Right lobe of liver (tissue), 6 donors: ENCODE data around the gene ZMYND8. TPM values are rescaled to one million over a fixed set of nuclear protein-coding genes. Genes with fewer than 3 reads are reported as not detected.
"Not testable (repeated sequence)": the region's sequence is repeated elsewhere in the genome, so short reads cannot be mapped to it uniquely, and the experiment has no call there.

Experiments used
- ATAC-seq, 4 donors: fragments of 200-7000 bp; cut with Tn5 transposase; one replicate each; pipeline ENCODE4 v1.9.1; 2020; ENCODE audit warnings: mild to moderate bottlenecking in 4 of 4, moderate library complexity in 4 of 4
- DNase-seq, 3 donors: peaks; one replicate each; pipeline ENCODE4 v3.0.0-alpha.2; 2020
- H3K27ac ChIP-seq, 3 donors: fragments of 200-600 bp; one replicate each; pipeline ENCODE4 v1.8.0; 2022
- H3K27me3 ChIP-seq, 2 donors: fragments of 200-600 bp; one replicate each; pipeline ENCODE4 v1.8.0; 2022
- H3K36me3 ChIP-seq, 4 donors: fragments of 200-600 bp; sonication (generic) in 1 of 4; one replicate each; pipeline versions ENCODE4 v1.5.1 to v1.8.0; 2017 to 2022; ENCODE audit warnings: control low read depth in 1 of 4
- H3K4me1 ChIP-seq, 4 donors: fragments of 200-600 bp; sonication (generic) in 1 of 4; one replicate each; pipeline versions ENCODE4 v1.5.1 to v1.8.0; 2017 to 2022; ENCODE audit warnings: control low read depth in 1 of 4
- H3K4me3 ChIP-seq, 3 donors: fragments of 200-600 bp; one replicate each; pipeline ENCODE4 v1.8.0; 2022
- H3K9me3 ChIP-seq, 4 donors: fragments of 200-600 bp; sonication (generic) in 1 of 4; one replicate each; pipeline versions ENCODE4 v1.5.1 to v1.8.0; 2017 to 2022; ENCODE audit warnings: control low read depth in 1 of 4
- CTCF ChIP-seq, 4 donors: fragments of 200-600 bp in 3 of 4; fragments of 450-650 bp in 1 of 4; IDR thresholded peaks; one replicate each; pipeline versions ENCODE4 v1.5.1 to v1.8.0; 2016 to 2022; ENCODE audit warnings: antibody characterized with exemption in 4 of 4, mild to moderate bottlenecking in 2 of 4
- POLR2A ChIP-seq: fragments of 450-650 bp; IDR thresholded peaks from one replicate; pipeline ENCODE4 v1.6.1; 2017; ENCODE audit warnings: antibody characterized with exemption, mild to moderate bottlenecking
- WGBS: methylation state at CpG from one replicate; pipeline ENCODE4 v1.1.6; 2018; ENCODE audit warnings: low coverage, low lambda C conversion rate; ENCODE audit not compliant: insufficient coverage; ENCODE audit errors: missing lambda C conversion rate; 5-methylcytosine and 5-hydroxymethylcytosine counted together
- intact Hi-C, 2 donors: fragments of 100-400 bp; cut with DNase I; formaldehyde crosslinking; loops; one replicate each; pipeline versions ENCODE4 v1.11.2 to v1.14.1; 2022
- total RNA-seq, 6 experiments: library from RNA; depleted of rRNA in 2 of 6; stranded (reverse); fragments of >200 nt in 2 of 6; fragmentation: NEBNext Ultra II Directional in 3 of 6; extraction: Animal tissue kit (Norgen Biotek cat#: 25700) in 3 of 6; gene quantifications; one replicate each; pipeline versions ENCODE4 v1.1.0 to v1.2.4, GENCODE V29; 2016 to 2023
- donor health status: DM: no; HTN: yes; CAD: no.
- donor health status: DM: no; HTN: no; CAD: no.
- donor health status: DM: no; HTN: no; CAD: no.
- donor health status: DM: no; HTN: yes; CAD: no.
- donor health status: DM: no; HTN: yes; CAD: no.

Gene ZMYND8
- total RNA-seq, 6 experiments from 2014 or later = 7.8 to 25.7 (median 13.8) TPM

GRCh38 chr20:47379433-47380150 lies 23.1 kb upstream of the ZMYND8 start:
- H3K9me3 ChIP-seq = no peaks in the 10 kb centered on the region
- H3K4me3 ChIP-seq = no peak overlapping the region
- no peaks in the 10 kb centered on the region for H3K36me3 ChIP-seq
- TF ChIP-seq POLR2A = no peak
- no peak for TF ChIP-seq CTCF (IDR thresholded peaks at IDR 0.05)
- no peak for ATAC-seq
- H3K27me3 ChIP-seq = no peaks in the 10 kb centered on the region
- no peak for DNase-seq
- no peak overlapping the region for H3K27ac ChIP-seq
- 91% methylated on average over 12 of the region's 15 CpGs for WGBS
- intact Hi-C loops = loop anchor here (5.0 to 10.0 kb wide), 4 partner anchors 102 to 245 kb away; no protein-coding TSS in a partner anchor
- peaks cover 0 to 3% (median 0%) of the 10 kb centered on the region in 4 donors for H3K4me1 ChIP-seq

GRCh38 chr20:47377122-47377722 lies 20.7 kb upstream of the ZMYND8 start:
- 51% methylated on average over 4 of the region's 4 CpGs for WGBS
- Histone ChIP-seq H3K9me3 (no peaks in the 10 kb centered on the region), H3K27me3 (no peaks in the 10 kb centered on the region), H3K4me1 (no peaks in the 10 kb centered on the region), H3K4me3 (no peak overlapping the region), H3K36me3 (no peaks in the 10 kb centered on the region), H3K27ac (no peak overlapping the region)
- ATAC-seq (no peak), DNase-seq (no peak)
- TF ChIP-seq CTCF (IDR thresholded peaks at IDR 0.05) = no peak
- TF ChIP-seq POLR2A = no peak
- intact Hi-C loops = no loop called here

- H3K36me3 ChIP-seq, DNase-seq, H3K9me3 ChIP-seq, H3K4me1 ChIP-seq, H3K27ac ChIP-seq, H3K4me3 ChIP-seq, intact Hi-C loops, H3K27me3 ChIP-seq, ATAC-seq: not testable (repeated sequence)
- WGBS = 90% methylated on average over 2 of the region's 7 CpGs
These were observed 19.7 kb upstream of the ZMYND8 start for GRCh38 chr20:47376096-47376643.

GRCh38 chr20:47374121-47374520 lies 17.6 kb upstream of the ZMYND8 start:
- ATAC-seq, H3K9me3 ChIP-seq, H3K36me3 ChIP-seq, intact Hi-C loops, H3K4me3 ChIP-seq, H3K27me3 ChIP-seq, H3K27ac ChIP-seq, H3K4me1 ChIP-seq: not testable (repeated sequence)
- DNase-seq = peak in 1 of 3 donors; percentile 20
- WGBS = 89% methylated on average over 2 of the region's 8 CpGs

DNA sequence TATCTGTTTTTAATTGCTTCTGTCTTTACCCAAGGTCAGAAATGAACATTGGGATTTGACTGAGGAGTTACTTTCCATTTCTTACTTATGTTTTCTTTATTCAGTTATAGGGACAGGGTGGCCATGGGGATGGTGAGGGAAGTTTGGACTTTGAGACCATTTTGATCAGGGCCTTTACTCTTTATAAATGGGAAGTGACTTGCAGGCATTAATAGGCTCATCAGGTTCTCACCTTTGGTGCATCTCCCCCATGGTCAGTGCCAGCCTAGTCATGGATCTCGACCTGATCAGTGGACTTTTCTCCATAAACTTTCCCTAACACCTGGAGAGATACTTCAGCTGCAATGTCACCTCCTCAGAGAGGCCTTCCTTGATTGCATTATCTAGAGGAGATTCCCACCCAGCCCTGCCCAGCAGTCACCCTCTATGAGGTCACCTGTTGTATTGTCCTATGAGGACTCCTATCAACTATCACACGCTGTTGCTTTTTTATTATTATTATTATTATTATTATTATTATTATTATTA lies 16.8 kb upstream of the ZMYND8 start:
- H3K4me3 ChIP-seq = no peak overlapping the region
- TF ChIP-seq CTCF (IDR thresholded peaks at IDR 0.05) (no peak), POLR2A (no peak)
- no peak for ATAC-seq
- no peaks in the 10 kb centered on the region for H3K9me3 ChIP-seq
- no peaks in the 10 kb centered on the region for H3K27me3 ChIP-seq
- H3K27ac ChIP-seq = no peak overlapping the region
- 90% methylated on average over 2 of the region's 2 CpGs for WGBS
- DNase-seq = peak in 1 of 3 donors; percentile 4
- intact Hi-C loops = no loop called here
- H3K36me3 ChIP-seq = no peaks in the 10 kb centered on the region
- no peaks in the 10 kb centered on the region for H3K4me1 ChIP-seq
